H9 (cell line): Measurements from ENCODE around the gene MAPKAPK2. TPM values are rescaled to one million over a fixed set of nuclear protein-coding genes. Genes with fewer than 3 reads are reported as not detected.

Source experiments
- DNase-seq: peaks from one replicate; pipeline ENCODE4 v3.0.0-alpha.2; 2017
- H2AFZ ChIP-seq: one replicate; pipeline ENCODE4 v1.6.1; 2013; ENCODE audit warnings: mild to moderate bottlenecking, low read length, control low read depth, moderate library complexity
- H2AK5ac ChIP-seq: 2 replicates; pipeline ENCODE4 v1.6.1; 2013; ENCODE audit warnings: low read length, control low read depth, mixed read lengths; ENCODE audit not compliant: insufficient read length
- H2BK120ac ChIP-seq: one replicate; pipeline ENCODE4 v1.6.1; 2013; ENCODE audit warnings: low read depth, mild to moderate bottlenecking, low read length, control low read depth, inconsistent platforms; ENCODE audit not compliant: poor library complexity, severe bottlenecking
- H2BK12ac ChIP-seq: 2 replicates; pipeline ENCODE4 v1.6.1; 2013; ENCODE audit warnings: low read length, control low read depth, mixed read lengths, low read depth; ENCODE audit not compliant: insufficient read length
- H2BK15ac ChIP-seq: 2 replicates; pipeline ENCODE4 v1.6.1; 2013; ENCODE audit warnings: low read depth, low read length, control low read depth
- H2BK20ac ChIP-seq: one replicate; pipeline ENCODE4 v1.6.1; 2013; ENCODE audit warnings: low read depth, mild to moderate bottlenecking, low read length, control low read depth, inconsistent platforms; ENCODE audit not compliant: poor library complexity, severe bottlenecking
- H2BK5ac ChIP-seq: 2 replicates; pipeline ENCODE4 v1.6.1; 2013; ENCODE audit warnings: low read length, control low read depth, mixed read lengths; ENCODE audit not compliant: insufficient read length
- H3K14ac ChIP-seq: 2 replicates; pipeline ENCODE4 v1.6.1; 2013; ENCODE audit warnings: low read length, control low read depth; ENCODE audit not compliant: insufficient read depth
- H3K18ac ChIP-seq: 2 replicates; pipeline ENCODE4 v1.6.1; 2013; ENCODE audit warnings: low read depth, mild to moderate bottlenecking, mixed read lengths, low read length, control low read depth; ENCODE audit not compliant: insufficient read length
- H3K23ac ChIP-seq: 2 replicates; pipeline ENCODE4 v1.6.1; 2013; ENCODE audit warnings: low read length, control low read depth, mixed read lengths, low read depth; ENCODE audit not compliant: insufficient read length
- H3K23me2 ChIP-seq: 2 replicates; pipeline ENCODE4 v1.6.1; 2013; ENCODE audit warnings: low read depth, mild to moderate bottlenecking, mixed read lengths, low read length, control low read depth; ENCODE audit not compliant: insufficient read length, poor library complexity, severe bottlenecking
- H3K27ac ChIP-seq: 2 replicates; pipeline ENCODE4 v1.5.1; 2013; ENCODE audit warnings: low read length, control low read depth, mixed read lengths, low read depth; ENCODE audit not compliant: insufficient read length
- H3K27me3 ChIP-seq: 2 replicates; pipeline ENCODE4 v1.6.1; 2013; ENCODE audit warnings: low read length, control low read depth, inconsistent platforms; ENCODE audit not compliant: insufficient read depth
- H3K4ac ChIP-seq: 2 replicates; pipeline ENCODE4 v1.6.1; 2013; ENCODE audit warnings: low read depth, mild to moderate bottlenecking, control low read depth, inconsistent platforms, low read length, moderate library complexity
- H3K4me1 ChIP-seq: 2 replicates; pipeline ENCODE4 v1.6.1; 2013; ENCODE audit warnings: low read length, control low read depth, inconsistent platforms; ENCODE audit not compliant: insufficient read depth
- H3K4me2 ChIP-seq: 2 replicates; pipeline ENCODE4 v1.6.1; 2013; ENCODE audit warnings: low read length, control low read depth, mixed read lengths; ENCODE audit not compliant: insufficient read length, insufficient read depth
- H3K56ac ChIP-seq: 2 replicates; pipeline ENCODE4 v1.6.1; 2013; ENCODE audit warnings: low read depth, mild to moderate bottlenecking, mixed read lengths, low read length, control low read depth; ENCODE audit not compliant: insufficient read length
- H3K79me1 ChIP-seq: 2 replicates; pipeline ENCODE4 v1.6.1; 2013; ENCODE audit warnings: low read depth, mild to moderate bottlenecking, moderate library complexity, low read length, control low read depth, inconsistent platforms; ENCODE audit not compliant: insufficient read depth, poor library complexity, severe bottlenecking
- H3K79me2 ChIP-seq: 2 replicates; pipeline ENCODE4 v1.6.1; 2013; ENCODE audit warnings: low read length, control low read depth, inconsistent platforms; ENCODE audit not compliant: insufficient read depth
- H3K9ac ChIP-seq: 2 replicates; pipeline ENCODE4 v1.6.1; 2013; ENCODE audit warnings: low read length, control low read depth, mixed read lengths; ENCODE audit not compliant: insufficient read length; ENCODE audit errors: extremely low read depth
- H3K9me3 ChIP-seq: one replicate; pipeline ENCODE4 v1.6.1; 2013; ENCODE audit warnings: low read depth, low read length, inconsistent platforms; ENCODE audit not compliant: control insufficient read depth
- H3T11ph ChIP-seq: one replicate; pipeline ENCODE4 v1.6.1; 2013; ENCODE audit warnings: mild to moderate bottlenecking, low read length, control low read depth, inconsistent platforms
- H4K20me1 ChIP-seq: one replicate; pipeline ENCODE4 v1.6.1; 2013; ENCODE audit not compliant: control insufficient read depth, insufficient read length, insufficient read depth
- H4K5ac ChIP-seq: 2 replicates; pipeline ENCODE4 v1.6.1; 2013; ENCODE audit warnings: low read depth, mild to moderate bottlenecking, mixed read lengths, low read length, control low read depth; ENCODE audit not compliant: insufficient read length
- H4K8ac ChIP-seq: replicated peaks from 2 replicates; pipeline ENCODE4 v1.6.1; 2013; ENCODE audit warnings: low read length, control low read depth, mixed read lengths, low read depth; ENCODE audit not compliant: insufficient read length
- H4K91ac ChIP-seq: 2 replicates; pipeline ENCODE4 v1.6.1; 2013; ENCODE audit warnings: low read depth, mild to moderate bottlenecking, moderate library complexity, mixed read lengths, low read length, control low read depth; ENCODE audit not compliant: insufficient read length
- H3K27ac Mint-ChIP-seq, 3 experiments: 2 replicates in 2 of 3; 3 replicates in 1 of 3; pipeline ENCODE4 v1.8.0; 2020 to 2021; ENCODE audit warnings: mixed read lengths in 3 of 3, mild to moderate bottlenecking in 1 of 3, moderate library complexity in 1 of 3
- H3K27me3 Mint-ChIP-seq: 2 replicates; pipeline ENCODE4 v1.8.0; 2021; ENCODE audit warnings: low read depth, mild to moderate bottlenecking, moderate library complexity, mixed read lengths
- H3K36me3 Mint-ChIP-seq, 3 experiments: 2 replicates in 2 of 3; 3 replicates in 1 of 3; pipeline ENCODE4 v1.8.0; 2020 to 2021; ENCODE audit warnings: low read depth in 3 of 3, mixed read lengths in 3 of 3; ENCODE audit not compliant: insufficient read depth in 1 of 3
- H3K4me1 Mint-ChIP-seq, 2 experiments: 2 replicates each; pipeline ENCODE4 v1.8.0; 2020; ENCODE audit warnings: mixed read lengths in 2 of 2
- H3K4me3 Mint-ChIP-seq, 2 experiments: 2 replicates in 1 of 2; 3 replicates in 1 of 2; pipeline ENCODE4 v1.8.0; 2020 to 2021; ENCODE audit warnings: mild to moderate bottlenecking in 2 of 2, mixed read lengths in 2 of 2, moderate library complexity in 1 of 2
- H3K9me3 Mint-ChIP-seq, 2 experiments: 2 replicates in 1 of 2; 3 replicates in 1 of 2; pipeline ENCODE4 v1.8.0; 2020; ENCODE audit warnings: mild to moderate bottlenecking in 2 of 2, mixed read lengths in 2 of 2, moderate library complexity in 1 of 2
- CTCF ChIP-seq: fragments of 200-600 bp; sonication (generic); conservative IDR thresholded peaks from 3 replicates; pipeline ENCODE4 v1.8.0; 2021; ENCODE audit warnings: antibody characterized with exemption, mild to moderate bottlenecking
- WGBS: extraction: QIAGEN DNeasy Blood & Tissue Kit; methylation state at CpG from one replicate; pipeline ENCODE4 v1.1.7; 2013; ENCODE audit warnings: missing lambda C conversion rate, low lambda C conversion rate, mixed read lengths; ENCODE audit not compliant: insufficient read length; ENCODE audit errors: extremely low coverage; 5-methylcytosine and 5-hydroxymethylcytosine counted together
- total RNA-seq: library from RNA; stranded (reverse); gene quantifications from 2 replicates; pipeline ENCODE4 v1.2.1, GENCODE V29; 2021

Gene MAPKAPK2
- total RNA-seq, 1 experiment from 2014 or later = 50.1 TPM

GRCh38 chr1:206744683-206745082 lies 60.0 kb downstream of the MAPKAPK2 start:
- no peaks in the 10 kb centered on the region for H3K9me3 ChIP-seq
- no peak overlapping the region for H3K4me3 Mint-ChIP-seq
- no peak for TF ChIP-seq CTCF
- no peak overlapping the region for H2BK12ac ChIP-seq
- no peaks in the 10 kb centered on the region for H3K36me3 Mint-ChIP-seq
- H3K27ac ChIP-seq = no peak overlapping the region
- no peaks in the 10 kb centered on the region for H3K23me2 ChIP-seq
- peaks cover 2 to 6% of the 10 kb centered on the region in 2 experiments; a peak in 2 of 4 replicates for H3K4me1 Mint-ChIP-seq
- no peak overlapping the region for H3K14ac ChIP-seq
- H2BK5ac ChIP-seq = no peak overlapping the region
- no peak overlapping the region for H3K56ac ChIP-seq
- H3K4ac ChIP-seq = no peak overlapping the region
- no peak overlapping the region for H2BK15ac ChIP-seq
- H3K9ac ChIP-seq = no peak overlapping the region
- no peak overlapping the region for H4K5ac ChIP-seq
- no peaks in the 10 kb centered on the region for H3K9me3 Mint-ChIP-seq
- no peaks in the 10 kb centered on the region for H3K27me3 ChIP-seq
- no peak overlapping the region for H2BK120ac ChIP-seq
- no peak overlapping the region for H3K23ac ChIP-seq
- H3T11ph ChIP-seq = no peak overlapping the region
- no CpG with 5 or more reads among the region's 4 CpGs for WGBS
- no peaks in the 10 kb centered on the region for H4K20me1 ChIP-seq
- H3K27ac Mint-ChIP-seq = no peak overlapping the region
- no peak overlapping the region for H2AFZ ChIP-seq
- H3K18ac ChIP-seq = no peak overlapping the region
- H3K79me2 ChIP-seq = no peaks in the 10 kb centered on the region
- H3K4me1 ChIP-seq = no peaks in the 10 kb centered on the region; the same call in 1 of the 2 replicates
- no peak overlapping the region for H2AK5ac ChIP-seq
- no peak for DNase-seq
- H2BK20ac ChIP-seq = no peak overlapping the region
- H4K8ac ChIP-seq = no peak overlapping the region
- H3K4me2 ChIP-seq = no peak overlapping the region
- no peak overlapping the region for H4K91ac ChIP-seq
- H3K27me3 Mint-ChIP-seq = peaks cover 5% of the 10 kb centered on the region
- no peaks in the 10 kb centered on the region for H3K79me1 ChIP-seq
